HepG2 (cell line): ENCODE measurements around the gene MORC4. TPM values are rescaled to one million over a fixed set of nuclear protein-coding genes. Genes with fewer than 3 reads are reported as not detected.

Experiments
- ATAC-seq: fragments of 200-7000 bp; cut with Tn5 transposase; 3 replicates; pipeline ENCODE4 v1.9.1; 2020; ENCODE audit warnings: mild to moderate bottlenecking, moderate library complexity
- BruUV-seq: library from RNA; stranded (reverse); fragments of 400-500 nt; replicated peaks from 2 replicates; lab custom pipeline; 2021; lab: Mats Ljungman, UMichigan
- CTCF ChIA-PET: fragments of 300-600 bp; formaldehyde crosslinking; extraction: SDS; loops from one replicate; lab custom pipeline; 2021; ENCODE audit warnings: low total read pairs, inconsistent platforms, low intra/inter-chr PET ratio; lab: Yijun Ruan, JAX
- POLR2A ChIA-PET: fragments of 350-600 bp; sonication (Branson Sonifier 250); formaldehyde crosslinking; loops from one replicate; lab custom pipeline; 2020; ENCODE audit warnings: antibody characterized with exemption, inconsistent platforms; lab: Yijun Ruan, JAX
- DNase-seq: peaks from one replicate; pipeline ENCODE4 v3.0.0-alpha.2; 2015; ENCODE audit warnings: low spot score
- FAIRE-seq: peaks from 3 replicates; lab custom pipeline; 2011; peaks lifted over from hg19 to GRCh38; lab: Jason Lieb, UNC
- H2AFZ ChIP-seq: one replicate; pipeline ENCODE4 v1.6.1; 2011; ENCODE audit warnings: low read length, inconsistent platforms
- H3K27ac ChIP-seq: fragments of 300-600 bp; 3 replicates; pipeline ENCODE4 v1.8.0; 2011; ENCODE audit warnings: mixed run types, mild to moderate bottlenecking, mixed read lengths, low read length, inconsistent platforms; ENCODE audit not compliant: insufficient read depth; ENCODE audit errors: extremely low read length
- H3K27me3 ChIP-seq, 2 experiments: fragments of 200-600 bp in 1 of 2; 2 replicates in 1 of 2; 3 replicates in 1 of 2; pipeline versions ENCODE4 v1.6.0 to v1.8.0; 2011; ENCODE audit warnings: low read length in 2 of 2, mild to moderate bottlenecking in 2 of 2, moderate library complexity in 2 of 2, inconsistent platforms in 1 of 2; ENCODE audit not compliant: insufficient read depth in 2 of 2, control insufficient read depth in 1 of 2
- H3K36me3 ChIP-seq, 2 experiments: fragments of 200-600 bp in 1 of 2; replicated peaks in 1 of 2; 2 replicates in 1 of 2; 3 replicates in 1 of 2; pipeline versions ENCODE4 v1.5.1 to v1.8.0; 2011; ENCODE audit warnings: low read length in 2 of 2, inconsistent platforms in 1 of 2; ENCODE audit not compliant: insufficient read depth in 2 of 2, control insufficient read depth in 1 of 2
- H3K4me1 ChIP-seq: 2 replicates; pipeline ENCODE4 v1.5.1; 2012; ENCODE audit warnings: low read length, inconsistent platforms; ENCODE audit not compliant: insufficient read depth
- H3K4me2 ChIP-seq: 2 replicates; pipeline ENCODE4 v1.6.0; 2011; ENCODE audit warnings: low read depth, low read length, inconsistent platforms
- H3K4me3 ChIP-seq, 3 experiments: fragments of 200-600 bp in 1 of 3; sonication (generic), shearing (Covaris generic) in 1 of 3; replicated peaks in 1 of 3; 2 replicates each; pipeline ENCODE4 v1.5.1; 2011 to 2016; ENCODE audit warnings: low read length in 3 of 3, inconsistent platforms in 2 of 3, low read depth in 2 of 3, mild to moderate bottlenecking in 2 of 3, control low read depth in 1 of 3, mixed read lengths in 1 of 3; ENCODE audit not compliant: insufficient read depth in 1 of 3
- H3K79me2 ChIP-seq: one replicate; pipeline ENCODE4 v1.6.1; 2011; ENCODE audit warnings: low read length, inconsistent platforms; ENCODE audit not compliant: insufficient read depth
- H3K9ac ChIP-seq: 2 replicates; pipeline ENCODE4 v1.6.0; 2011; ENCODE audit warnings: mild to moderate bottlenecking, low read depth, low read length, inconsistent platforms; ENCODE audit not compliant: insufficient read depth
- H3K9me3 ChIP-seq: 2 replicates; pipeline ENCODE4 v1.5.1; 2012; ENCODE audit warnings: mild to moderate bottlenecking, low read length
- H4K20me1 ChIP-seq: 2 replicates; pipeline ENCODE4 v1.6.0; 2011; ENCODE audit warnings: inconsistent platforms, mild to moderate bottlenecking, low read length, moderate library complexity; ENCODE audit not compliant: insufficient read depth
- CEBPZ ChIP-seq: IDR thresholded peaks from 2 replicates; pipeline ENCODE4 v1.6.1; 2012; ENCODE audit warnings: low read length, improper control_type of control experiment
- CREB1 ChIP-seq, 2 experiments: fragments of 450-650 bp in 1 of 2; IDR thresholded peaks; 2 replicates each; pipeline ENCODE4 v1.6.1; 2016 to 2017; ENCODE audit warnings: control low read depth in 1 of 2, mild to moderate bottlenecking in 1 of 2, missing compliant biosample characterization in 1 of 2, missing genetic modification characterization in 1 of 2
- EEA1 ChIP-seq: sonication (generic); formaldehyde crosslinking; IDR thresholded peaks from 2 replicates; pipeline ENCODE4 v1.5.1; 2020; ENCODE audit warnings: mild to moderate bottlenecking, missing genetic modification reagents, borderline replicate concordance
- HNRNPLL ChIP-seq: fragments of 200-400 bp; formaldehyde crosslinking; IDR thresholded peaks from 2 replicates; pipeline ENCODE4 v1.6.1; 2017; ENCODE audit warnings: mild to moderate bottlenecking, low read depth, low read length; ENCODE audit not compliant: poor library complexity, severe bottlenecking
- IKZF1 ChIP-seq: fragments of 450-650 bp; IDR thresholded peaks from 2 replicates; pipeline ENCODE4 v1.7.1; 2016
- KLF9 ChIP-seq: IDR thresholded peaks from 2 replicates; pipeline ENCODE4 v1.6.1; 2016; ENCODE audit warnings: low read depth
- PRPF4 ChIP-seq: fragments of 200-400 bp; formaldehyde crosslinking; IDR thresholded peaks from 2 replicates; pipeline ENCODE4 v1.6.1; 2016; ENCODE audit warnings: low read length, low read depth; ENCODE audit not compliant: poor library complexity, severe bottlenecking
- RCOR2 ChIP-seq: IDR thresholded peaks from 2 replicates; pipeline ENCODE4 v1.6.1; 2016; ENCODE audit warnings: missing biosample characterization, missing genetic modification reagents
- TMF1 ChIP-seq: sonication (generic); formaldehyde crosslinking; IDR thresholded peaks from 2 replicates; pipeline ENCODE4 v1.8.1; 2022; ENCODE audit warnings: low read depth, missing genetic modification reagents
- TRIM24 ChIP-seq: sonication (generic); formaldehyde crosslinking; IDR thresholded peaks from 2 replicates; pipeline ENCODE4 v1.8.0; 2022; ENCODE audit warnings: mild to moderate bottlenecking, missing genetic modification reagents
- ZNF407 ChIP-seq: sonication (generic); formaldehyde crosslinking; IDR thresholded peaks from one replicate; pipeline ENCODE4 v1.5.1; 2020; ENCODE audit warnings: mild to moderate bottlenecking, missing genetic modification reagents; ENCODE audit errors: not compliant biosample characterization
- ZNF563 ChIP-seq: sonication (generic); formaldehyde crosslinking; IDR thresholded peaks from 2 replicates; pipeline ENCODE4 v1.8.0; 2022; ENCODE audit warnings: mild to moderate bottlenecking, moderate library complexity, missing genetic modification reagents
- ZNF572 ChIP-seq: sonication (generic); formaldehyde crosslinking; IDR thresholded peaks from 2 replicates; pipeline ENCODE4 v1.5.1; 2020; ENCODE audit warnings: mild to moderate bottlenecking, missing genetic modification reagents
- ZNF720 ChIP-seq: sonication (generic); formaldehyde crosslinking; IDR thresholded peaks from 2 replicates; pipeline ENCODE4 v1.4.0; 2020; ENCODE audit warnings: missing genetic modification reagents
- whole genome bisulfite sequencing: methylation state at CpG from one replicate; pipeline ENCODE4 v1.1.6; 2017; ENCODE audit warnings: low lambda C conversion rate; 5-methylcytosine and 5-hydroxymethylcytosine counted together
- in situ Hi-C: cut with HindIII; loops from 2 replicates; pipeline ENCODE4 v1.10.0; 2017; ENCODE audit warnings: low pct_unique_long_range_greater_than_20kb; ENCODE audit not compliant: extremely low pct_ligation_motif_present
- intact Hi-C: fragments of 100-400 bp; cut with micrococcal nuclease; formaldehyde crosslinking; loops from one replicate; pipeline ENCODE4 v1.10.0; 2022; ENCODE audit not compliant: unreplicated experiment
- polyA plus RNA-seq, 8 experiments: library from polyadenylated mRNA; depleted of rRNA in 3 of 8; stranded (reverse) in 7 of 8; unstranded in 1 of 8; fragments of >200 nt; fragmentation: Illumina TruSeq in 4 of 8; extraction: Trizol in 4 of 8; gene quantifications; 2 replicates each; pipeline versions ENCODE4 v1.2.1 to v1.2.3, GENCODE V29; 2011 to 2016; ENCODE audit warnings: low read depth in 4 of 8, missing spikeins in 1 of 8, mixed read lengths in 1 of 8; ENCODE audit not compliant: insufficient read depth in 1 of 8
- total RNA-seq, 5 experiments: library from RNA; depleted of rRNA; stranded (reverse); fragments of >200 nt; fragmentation: Illumina TruSeq; extraction: Trizol; gene quantifications; 2 replicates each; pipeline ENCODE4 v1.2.3, GENCODE V29; 2016; ENCODE audit warnings: low read depth in 1 of 5

Gene MORC4
- total and polyA plus RNA-seq, 2 of the 13 experiments (the other 11 are each of a cell fraction or from before 2014, with no cell fraction given), result 7.3 to 17.6 TPM

DNA sequence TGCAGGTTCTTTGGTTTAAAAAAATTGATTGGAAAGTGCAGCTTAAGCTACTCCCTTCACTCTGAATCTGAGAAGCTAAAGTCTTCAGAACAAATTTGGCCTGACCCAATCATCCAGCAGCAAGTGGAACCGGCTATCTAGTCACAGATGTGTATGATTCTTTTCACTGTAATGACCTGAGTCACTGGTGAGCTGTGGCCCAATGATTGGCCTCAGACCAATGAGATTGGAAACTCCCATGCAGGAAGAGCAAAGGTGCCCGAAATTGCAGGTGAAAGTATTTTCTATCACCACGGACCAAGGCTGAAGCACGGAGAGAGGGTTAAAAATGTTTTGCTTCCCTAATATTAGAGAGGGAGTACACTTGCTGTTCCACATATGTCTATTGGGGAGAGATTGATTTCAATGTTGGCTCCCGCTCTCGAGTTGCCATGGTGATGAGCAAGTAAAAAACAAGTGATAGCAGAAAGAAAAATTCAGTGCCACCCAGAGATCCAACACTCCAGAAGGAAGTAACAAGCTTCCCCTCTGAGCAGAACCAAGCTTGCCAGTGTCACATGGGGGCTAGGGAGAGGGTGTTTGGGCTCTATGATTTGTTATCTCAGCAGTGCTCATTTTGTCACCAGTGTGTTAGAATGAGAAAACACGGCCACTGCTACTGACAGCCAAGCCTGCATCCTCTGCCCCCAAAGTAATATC is 108.1 kb downstream of the MORC4 start:
- Histone ChIP-seq H3K36me3 (no peaks in the 10 kb centered on the region), H3K4me2 (no peak overlapping the region), H3K9me3 (no peaks in the 10 kb centered on the region), H3K27me3 (no peaks in the 10 kb centered on the region), H3K4me1 (peaks cover 19% of the 10 kb centered on the region), H2AFZ (no peak overlapping the region), H4K20me1 (no peaks in the 10 kb centered on the region), H3K9ac (no peak overlapping the region), H3K4me3 (no peak overlapping the region), H3K27ac (no peak overlapping the region), H3K79me2 (no peaks in the 10 kb centered on the region)
- 84% methylated on average over 3 of the region's 7 CpGs for WGBS
- in situ Hi-C loops (no loop called here), intact Hi-C loops (no loop called here)
- ATAC-seq (no peak), FAIRE-seq (no peak), DNase-seq (no peak)
- BruUV-seq, result no TSS peak
- ChIA-PET POLR2A (no interaction called here), CTCF (no interaction called here)
- no peak for TF ChIP-seq TMF1
- no peak for TF ChIP-seq EEA1 (CRISPR knock-in tag)
- TF ChIP-seq CREB1 (IDR thresholded peaks at IDR 0.05), result no peak
- no peak for TF ChIP-seq CREB1 (CRISPR knock-in tag; IDR thresholded peaks at IDR 0.05)
- no peak for TF ChIP-seq TRIM24 (CRISPR knock-in tag)
- no peak for TF ChIP-seq PRPF4
- no peak for TF ChIP-seq ZNF720 (CRISPR knock-in tag)
- no peak for TF ChIP-seq ZNF563
- no peak for TF ChIP-seq ZNF407
- TF ChIP-seq IKZF1, result no peak
- no peak for TF ChIP-seq CEBPZ
- TF ChIP-seq ZNF572 (CRISPR knock-in tag), result no peak
- TF ChIP-seq HNRNPLL, result no peak
- no peak for TF ChIP-seq KLF9 (CRISPR knock-in tag)
- no peak for TF ChIP-seq RCOR2
